H9 (cell line): Measurements from ENCODE around the gene CD300C. TPM values are rescaled to one million over a fixed set of nuclear protein-coding genes. Genes with fewer than 3 reads are reported as not detected.

ENCODE experiments used
- DNase-seq: peaks from one replicate; pipeline ENCODE4 v3.0.0-alpha.2; 2017
- H2AFZ ChIP-seq: one replicate; pipeline ENCODE4 v1.6.1; 2013; ENCODE audit warnings: mild to moderate bottlenecking, low read length, control low read depth, moderate library complexity
- H2AK5ac ChIP-seq: 2 replicates; pipeline ENCODE4 v1.6.1; 2013; ENCODE audit warnings: low read length, control low read depth, mixed read lengths; ENCODE audit not compliant: insufficient read length
- H2BK120ac ChIP-seq: one replicate; pipeline ENCODE4 v1.6.1; 2013; ENCODE audit warnings: low read depth, mild to moderate bottlenecking, low read length, control low read depth, inconsistent platforms; ENCODE audit not compliant: poor library complexity, severe bottlenecking
- H2BK12ac ChIP-seq: 2 replicates; pipeline ENCODE4 v1.6.1; 2013; ENCODE audit warnings: low read length, control low read depth, mixed read lengths, low read depth; ENCODE audit not compliant: insufficient read length
- H2BK15ac ChIP-seq: 2 replicates; pipeline ENCODE4 v1.6.1; 2013; ENCODE audit warnings: low read depth, low read length, control low read depth
- H2BK20ac ChIP-seq: one replicate; pipeline ENCODE4 v1.6.1; 2013; ENCODE audit warnings: low read depth, mild to moderate bottlenecking, low read length, control low read depth, inconsistent platforms; ENCODE audit not compliant: poor library complexity, severe bottlenecking
- H2BK5ac ChIP-seq: 2 replicates; pipeline ENCODE4 v1.6.1; 2013; ENCODE audit warnings: low read length, control low read depth, mixed read lengths; ENCODE audit not compliant: insufficient read length
- H3K14ac ChIP-seq: 2 replicates; pipeline ENCODE4 v1.6.1; 2013; ENCODE audit warnings: low read length, control low read depth; ENCODE audit not compliant: insufficient read depth
- H3K18ac ChIP-seq: 2 replicates; pipeline ENCODE4 v1.6.1; 2013; ENCODE audit warnings: low read depth, mild to moderate bottlenecking, mixed read lengths, low read length, control low read depth; ENCODE audit not compliant: insufficient read length
- H3K23ac ChIP-seq: 2 replicates; pipeline ENCODE4 v1.6.1; 2013; ENCODE audit warnings: low read length, control low read depth, mixed read lengths, low read depth; ENCODE audit not compliant: insufficient read length
- H3K23me2 ChIP-seq: 2 replicates; pipeline ENCODE4 v1.6.1; 2013; ENCODE audit warnings: low read depth, mild to moderate bottlenecking, mixed read lengths, low read length, control low read depth; ENCODE audit not compliant: insufficient read length, poor library complexity, severe bottlenecking
- H3K27ac ChIP-seq: 2 replicates; pipeline ENCODE4 v1.5.1; 2013; ENCODE audit warnings: low read length, control low read depth, mixed read lengths, low read depth; ENCODE audit not compliant: insufficient read length
- H3K27me3 ChIP-seq: 2 replicates; pipeline ENCODE4 v1.6.1; 2013; ENCODE audit warnings: low read length, control low read depth, inconsistent platforms; ENCODE audit not compliant: insufficient read depth
- H3K4ac ChIP-seq: 2 replicates; pipeline ENCODE4 v1.6.1; 2013; ENCODE audit warnings: low read depth, mild to moderate bottlenecking, control low read depth, inconsistent platforms, low read length, moderate library complexity
- H3K4me1 ChIP-seq: 2 replicates; pipeline ENCODE4 v1.6.1; 2013; ENCODE audit warnings: low read length, control low read depth, inconsistent platforms; ENCODE audit not compliant: insufficient read depth
- H3K4me2 ChIP-seq: 2 replicates; pipeline ENCODE4 v1.6.1; 2013; ENCODE audit warnings: low read length, control low read depth, mixed read lengths; ENCODE audit not compliant: insufficient read length, insufficient read depth
- H3K56ac ChIP-seq: 2 replicates; pipeline ENCODE4 v1.6.1; 2013; ENCODE audit warnings: low read depth, mild to moderate bottlenecking, mixed read lengths, low read length, control low read depth; ENCODE audit not compliant: insufficient read length
- H3K79me1 ChIP-seq: 2 replicates; pipeline ENCODE4 v1.6.1; 2013; ENCODE audit warnings: low read depth, mild to moderate bottlenecking, moderate library complexity, low read length, control low read depth, inconsistent platforms; ENCODE audit not compliant: insufficient read depth, poor library complexity, severe bottlenecking
- H3K79me2 ChIP-seq: 2 replicates; pipeline ENCODE4 v1.6.1; 2013; ENCODE audit warnings: low read length, control low read depth, inconsistent platforms; ENCODE audit not compliant: insufficient read depth
- H3K9ac ChIP-seq: 2 replicates; pipeline ENCODE4 v1.6.1; 2013; ENCODE audit warnings: low read length, control low read depth, mixed read lengths; ENCODE audit not compliant: insufficient read length; ENCODE audit errors: extremely low read depth
- H3K9me3 ChIP-seq: one replicate; pipeline ENCODE4 v1.6.1; 2013; ENCODE audit warnings: low read depth, low read length, inconsistent platforms; ENCODE audit not compliant: control insufficient read depth
- H3T11ph ChIP-seq: one replicate; pipeline ENCODE4 v1.6.1; 2013; ENCODE audit warnings: mild to moderate bottlenecking, low read length, control low read depth, inconsistent platforms
- H4K20me1 ChIP-seq: one replicate; pipeline ENCODE4 v1.6.1; 2013; ENCODE audit not compliant: control insufficient read depth, insufficient read length, insufficient read depth
- H4K5ac ChIP-seq: 2 replicates; pipeline ENCODE4 v1.6.1; 2013; ENCODE audit warnings: low read depth, mild to moderate bottlenecking, mixed read lengths, low read length, control low read depth; ENCODE audit not compliant: insufficient read length
- H4K8ac ChIP-seq: replicated peaks from 2 replicates; pipeline ENCODE4 v1.6.1; 2013; ENCODE audit warnings: low read length, control low read depth, mixed read lengths, low read depth; ENCODE audit not compliant: insufficient read length
- H4K91ac ChIP-seq: 2 replicates; pipeline ENCODE4 v1.6.1; 2013; ENCODE audit warnings: low read depth, mild to moderate bottlenecking, moderate library complexity, mixed read lengths, low read length, control low read depth; ENCODE audit not compliant: insufficient read length
- H3K27ac Mint-ChIP-seq, 3 experiments: 2 replicates in 2 of 3; 3 replicates in 1 of 3; pipeline ENCODE4 v1.8.0; 2020 to 2021; ENCODE audit warnings: mixed read lengths in 3 of 3, mild to moderate bottlenecking in 1 of 3, moderate library complexity in 1 of 3
- H3K27me3 Mint-ChIP-seq: 2 replicates; pipeline ENCODE4 v1.8.0; 2021; ENCODE audit warnings: low read depth, mild to moderate bottlenecking, moderate library complexity, mixed read lengths
- H3K36me3 Mint-ChIP-seq, 3 experiments: 2 replicates in 2 of 3; 3 replicates in 1 of 3; pipeline ENCODE4 v1.8.0; 2020 to 2021; ENCODE audit warnings: low read depth in 3 of 3, mixed read lengths in 3 of 3; ENCODE audit not compliant: insufficient read depth in 1 of 3
- H3K4me1 Mint-ChIP-seq, 2 experiments: 2 replicates each; pipeline ENCODE4 v1.8.0; 2020; ENCODE audit warnings: mixed read lengths in 2 of 2
- H3K4me3 Mint-ChIP-seq, 2 experiments: 2 replicates in 1 of 2; 3 replicates in 1 of 2; pipeline ENCODE4 v1.8.0; 2020 to 2021; ENCODE audit warnings: mild to moderate bottlenecking in 2 of 2, mixed read lengths in 2 of 2, moderate library complexity in 1 of 2
- H3K9me3 Mint-ChIP-seq, 2 experiments: 2 replicates in 1 of 2; 3 replicates in 1 of 2; pipeline ENCODE4 v1.8.0; 2020; ENCODE audit warnings: mild to moderate bottlenecking in 2 of 2, mixed read lengths in 2 of 2, moderate library complexity in 1 of 2
- CTCF ChIP-seq: fragments of 200-600 bp; sonication (generic); conservative IDR thresholded peaks from 3 replicates; pipeline ENCODE4 v1.8.0; 2021; ENCODE audit warnings: antibody characterized with exemption, mild to moderate bottlenecking
- WGBS: extraction: QIAGEN DNeasy Blood & Tissue Kit; methylation state at CpG from one replicate; pipeline ENCODE4 v1.1.7; 2013; ENCODE audit warnings: missing lambda C conversion rate, low lambda C conversion rate, mixed read lengths; ENCODE audit not compliant: insufficient read length; ENCODE audit errors: extremely low coverage; 5-methylcytosine and 5-hydroxymethylcytosine counted together
- total RNA-seq: library from RNA; stranded (reverse); gene quantifications from 2 replicates; pipeline ENCODE4 v1.2.1, GENCODE V29; 2021

The CD300C gene
- total RNA-seq, 1 experiment from 2014 or later: not detected

- Histone ChIP-seq H3K23ac (no peak overlapping the region), H3K27me3 (no peaks in the 10 kb centered on the region), H2AK5ac (no peak overlapping the region), H3K23me2 (no peaks in the 10 kb centered on the region), H3K9me3 (no peaks in the 10 kb centered on the region), H2BK120ac (no peak overlapping the region), H2BK15ac (no peak overlapping the region), H2BK5ac (no peak overlapping the region), H3K18ac (no peak overlapping the region), H3K9ac (no peak overlapping the region), H2BK12ac (no peak overlapping the region), H3K27ac (no peak overlapping the region), H2AFZ (no peak overlapping the region), H4K8ac (no peak overlapping the region), H3K4ac (no peak overlapping the region), H3K4me1 (no peaks in the 10 kb centered on the region), H4K5ac (no peak overlapping the region), H3K4me2 (no peak overlapping the region), H3T11ph (no peak overlapping the region), H4K20me1 (no peaks in the 10 kb centered on the region), H3K79me2 (no peaks in the 10 kb centered on the region), H3K56ac (no peak overlapping the region), H3K79me1 (no peaks in the 10 kb centered on the region), H2BK20ac (no peak overlapping the region), H4K91ac (no peak overlapping the region), H3K14ac (no peak overlapping the region)
- Mint-ChIP-seq H3K36me3 (no peaks in the 10 kb centered on the region), H3K4me3 (no peak overlapping the region), H3K27ac (no peak overlapping the region), H3K4me1 (no peaks in the 10 kb centered on the region; a peak in 1 of 4 replicates), H3K27me3 (peaks cover 27% of the 10 kb centered on the region), H3K9me3 (no peaks in the 10 kb centered on the region; a peak in 1 of 5 replicates)
- no peak for DNase-seq
- WGBS: no CpG with 5 or more reads among the region's 5 CpGs
- TF ChIP-seq CTCF: no peak
Measured at GRCh38 chr17:74585711-74586110, 39.8 kb upstream of the CD300C start.
